ENCODE data around the gene DHDH. TPM values are rescaled to one million over a fixed set of nuclear protein-coding genes. Genes with fewer than 3 reads are reported as not detected.

DHDH gene
- total and polyA plus RNA-seq, 2 of the 13 experiments (the other 11 are each of a cell fraction or from before 2014, with no cell fraction given) = 0.13 to 0.91 TPM

GRCh38 chr19:48954595-48955307 is 21.3 kb downstream of the DHDH start, which contains the start of gene BAX (continued):
- TF ChIP-seq, protein P1, sequence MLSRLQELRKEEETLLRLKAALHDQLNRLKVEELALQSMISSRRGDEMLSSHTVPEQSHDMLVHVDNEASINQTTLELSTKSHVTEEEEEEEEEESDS (CRISPR knock-in tag; IDR thresholded peaks at IDR 0.05; ENCODE audit: borderline replicate concordance) = no peak
- TF ChIP-seq ZSCAN30 (CRISPR knock-in tag; IDR thresholded peaks at IDR 0.05) (no peak), ZNF720 (CRISPR knock-in tag; IDR thresholded peaks at IDR 0.05) (no peak), ZNF713 (CRISPR knock-in tag; IDR thresholded peaks at IDR 0.05) (no peak), ZNF382 (CRISPR knock-in tag; IDR thresholded peaks at IDR 0.05; ENCODE audit: borderline replicate concordance) (no peak), CHD2 (IDR thresholded peaks at IDR 0.05; ENCODE audit: low read depth, low read length) (no peak), ZNF710 (CRISPR knock-in tag; IDR thresholded peaks at IDR 0.05; ENCODE audit: borderline replicate concordance) (peak; percentile 21; the same call in 1 of the 2 replicates), SMARCE1 (IDR thresholded peaks at IDR 0.05; ENCODE audit: borderline replicate concordance) (no peak), ZNF782 (CRISPR knock-in tag; IDR thresholded peaks at IDR 0.05; ENCODE audit: borderline replicate concordance) (no peak), RARA (CRISPR knock-in tag; IDR thresholded peaks at IDR 0.05) (0 out of 2 replicates have a peak, but pooled peaks have one; percentile 5), RFX3 (CRISPR knock-in tag; IDR thresholded peaks at IDR 0.05) (no peak), ZNF232 (CRISPR knock-in tag; IDR thresholded peaks at IDR 0.05; ENCODE audit: borderline replicate concordance) (no peak; the same call in 1 of the 2 replicates), ATF7 (IDR thresholded peaks at IDR 0.05) (no peak), ATF7 (CRISPR knock-in tag; IDR thresholded peaks at IDR 0.05) (no peak)
- TF ChIP-seq, protein P2, sequence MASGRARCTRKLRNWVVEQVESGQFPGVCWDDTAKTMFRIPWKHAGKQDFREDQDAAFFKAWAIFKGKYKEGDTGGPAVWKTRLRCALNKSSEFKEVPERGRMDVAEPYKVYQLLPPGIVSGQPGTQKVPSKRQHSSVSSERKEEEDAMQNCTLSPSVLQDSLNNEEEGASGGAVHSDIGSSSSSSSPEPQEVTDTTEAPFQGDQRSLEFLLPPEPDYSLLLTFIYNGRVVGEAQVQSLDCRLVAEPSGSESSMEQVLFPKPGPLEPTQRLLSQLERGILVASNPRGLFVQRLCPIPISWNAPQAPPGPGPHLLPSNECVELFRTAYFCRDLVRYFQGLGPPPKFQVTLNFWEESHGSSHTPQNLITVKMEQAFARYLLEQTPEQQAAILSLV (CRISPR knock-in tag; IDR thresholded peaks at IDR 0.05; ENCODE audit: borderline replicate concordance) = peak; percentile 77; the same call in 1 of the 2 replicates
- TF ChIP-seq, protein P3, sequence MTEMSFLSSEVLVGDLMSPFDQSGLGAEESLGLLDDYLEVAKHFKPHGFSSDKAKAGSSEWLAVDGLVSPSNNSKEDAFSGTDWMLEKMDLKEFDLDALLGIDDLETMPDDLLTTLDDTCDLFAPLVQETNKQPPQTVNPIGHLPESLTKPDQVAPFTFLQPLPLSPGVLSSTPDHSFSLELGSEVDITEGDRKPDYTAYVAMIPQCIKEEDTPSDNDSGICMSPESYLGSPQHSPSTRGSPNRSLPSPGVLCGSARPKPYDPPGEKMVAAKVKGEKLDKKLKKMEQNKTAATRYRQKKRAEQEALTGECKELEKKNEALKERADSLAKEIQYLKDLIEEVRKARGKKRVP (CRISPR knock-in tag; IDR thresholded peaks at IDR 0.05) = no peak
